HCEC 1CT (cell line): Measurements from ENCODE around the gene CCBE1.
A peak's percentile ranks its signal among the peaks of the same experiment; 100 is the strongest.

Experiments
- DNase-seq: peaks from one replicate; pipeline ENCODE4 v3.0.0-alpha.2; 2017

The CCBE1 gene

GRCh38 chr18:59565957-59566356 lies 131.3 kb downstream of the CCBE1 start:
- peak; percentile 15 for DNase-seq

DNA sequence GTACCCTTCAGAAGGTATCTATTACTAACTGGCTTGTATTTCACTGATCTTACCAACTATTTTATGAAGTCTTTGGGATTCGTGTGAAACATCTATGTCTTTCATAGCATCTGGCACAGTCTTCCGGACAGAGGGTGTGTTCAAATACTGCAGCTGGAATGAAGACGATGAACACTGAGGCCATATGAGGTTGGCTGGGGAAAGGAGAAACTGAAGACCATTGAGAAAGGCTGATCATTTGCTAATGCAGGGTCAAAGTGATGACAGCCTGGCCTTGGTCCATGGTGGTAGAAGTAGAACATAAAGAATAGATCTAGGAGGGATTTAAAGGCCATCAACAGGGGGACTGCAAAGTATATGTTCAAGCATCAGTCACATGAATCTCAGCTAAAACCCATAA lies 132.7 kb downstream of the CCBE1 start:
- DNase-seq = no peak

DNA sequence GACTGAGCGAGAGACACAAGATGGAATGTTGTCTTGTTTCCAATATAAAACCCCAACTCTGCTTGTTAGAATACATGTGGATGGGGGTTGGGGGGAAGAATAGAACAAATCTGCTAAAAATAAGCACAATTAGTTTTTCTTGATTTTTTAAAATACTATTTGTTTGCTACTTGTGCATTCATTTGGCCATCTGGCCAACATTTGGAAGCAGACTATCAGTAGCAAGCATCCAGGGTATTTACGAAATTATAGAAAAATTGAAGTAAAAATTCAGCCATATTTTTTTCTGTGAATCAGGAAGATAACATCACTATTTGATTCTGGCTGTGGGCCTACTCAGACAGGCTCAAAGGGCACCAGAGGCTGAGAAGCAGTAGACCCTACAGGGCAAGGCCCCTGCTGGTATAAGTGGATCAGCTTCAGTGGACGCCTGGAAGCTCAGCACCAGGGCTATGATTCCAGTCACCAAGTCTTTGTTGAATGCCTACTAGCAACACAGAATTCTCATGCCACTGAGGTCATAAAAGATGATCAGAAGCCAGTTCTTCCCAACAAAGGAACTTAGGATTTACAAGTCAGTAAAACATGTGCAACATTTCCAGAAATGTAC lies 133.9 kb downstream of the CCBE1 start:
- no peak for DNase-seq

- no peak for DNase-seq
Observed at GRCh38 chr18:59562751-59563150, 134.5 kb downstream of the CCBE1 start.

- no peak for DNase-seq
Observed at GRCh38 chr18:59561612-59562011, 135.6 kb downstream of the CCBE1 start.

GRCh38 chr18:59560556-59560955 lies 136.7 kb downstream of the CCBE1 start:
- no peak for DNase-seq

- no peak for DNase-seq
Observed at GRCh38 chr18:59559528-59559927, 137.7 kb downstream of the CCBE1 start.

DNA sequence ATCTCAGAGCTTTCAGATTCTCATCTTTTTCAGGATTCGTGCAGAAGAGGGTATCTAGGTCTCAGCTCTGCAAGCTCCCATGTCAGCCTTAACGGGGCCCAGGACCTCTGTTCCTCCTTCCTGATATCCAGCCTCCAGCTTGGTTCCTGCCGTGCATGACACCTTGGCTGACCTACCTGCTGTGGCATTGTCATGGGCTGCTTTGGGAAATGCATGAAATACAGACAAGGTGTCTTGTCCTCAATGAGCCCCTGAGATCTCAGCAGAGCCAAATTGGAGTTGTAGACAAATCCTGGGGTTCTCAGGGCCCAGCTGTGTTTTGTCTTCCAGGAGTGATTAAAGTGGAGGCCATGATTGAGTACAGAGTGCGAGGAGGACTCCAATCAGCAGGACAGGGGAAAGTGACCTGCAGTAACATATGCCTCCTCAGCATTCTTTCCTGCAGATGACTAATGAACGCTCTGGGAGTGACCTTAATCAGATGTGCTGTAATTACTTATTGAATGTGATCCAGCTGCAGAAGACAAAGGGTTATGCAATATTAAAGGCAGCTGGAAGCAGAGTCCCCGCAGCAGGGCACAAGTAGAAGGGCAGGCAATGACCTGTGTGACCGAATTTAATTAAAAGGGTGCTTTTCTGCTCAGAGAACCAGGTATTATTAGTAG lies 141.1 kb downstream of the CCBE1 start:
- peak; percentile 76 for DNase-seq

GRCh38 chr18:59554796-59555335 lies 142.4 kb downstream of the CCBE1 start:
- no peak for DNase-seq

GRCh38 chr18:59553273-59553870 lies 143.9 kb downstream of the CCBE1 start:
- DNase-seq = no peak

GRCh38 chr18:59551902-59552635 lies 145.2 kb downstream of the CCBE1 start:
- no peak for DNase-seq

GRCh38 chr18:59550174-59550516 lies 147.1 kb downstream of the CCBE1 start:
- DNase-seq = no peak

DNA sequence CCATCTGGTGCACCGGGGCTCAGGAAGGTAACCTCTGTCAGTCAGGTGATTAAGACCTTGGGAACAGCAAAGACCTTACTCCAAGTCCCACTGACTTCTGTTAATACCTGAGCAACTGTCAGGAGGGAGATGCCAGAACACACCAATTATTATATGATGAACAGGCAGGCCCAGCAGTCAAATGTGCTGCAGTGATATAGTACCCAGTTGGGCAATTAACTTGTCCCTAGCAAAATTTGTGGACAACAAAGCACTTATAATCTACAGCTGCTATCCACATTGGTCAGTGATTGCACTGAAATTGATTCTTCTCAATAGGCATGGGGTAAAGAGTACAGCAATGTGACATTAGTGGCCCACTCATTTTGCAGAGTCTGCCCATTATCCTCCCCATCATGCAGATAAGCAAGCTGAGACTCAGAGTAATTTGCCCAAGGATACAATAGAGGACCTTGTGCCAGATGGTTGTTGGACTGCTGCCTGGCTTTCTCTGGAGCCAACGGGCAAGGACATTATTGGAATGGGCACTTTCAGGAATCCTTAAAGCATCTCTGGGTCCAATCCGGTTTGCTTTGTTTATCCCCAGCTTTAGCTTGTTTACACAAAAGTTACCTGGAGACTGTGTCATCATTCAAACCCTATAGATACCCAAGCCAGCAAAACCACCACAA lies 147.6 kb downstream of the CCBE1 start:
- no peak for DNase-seq

DNA sequence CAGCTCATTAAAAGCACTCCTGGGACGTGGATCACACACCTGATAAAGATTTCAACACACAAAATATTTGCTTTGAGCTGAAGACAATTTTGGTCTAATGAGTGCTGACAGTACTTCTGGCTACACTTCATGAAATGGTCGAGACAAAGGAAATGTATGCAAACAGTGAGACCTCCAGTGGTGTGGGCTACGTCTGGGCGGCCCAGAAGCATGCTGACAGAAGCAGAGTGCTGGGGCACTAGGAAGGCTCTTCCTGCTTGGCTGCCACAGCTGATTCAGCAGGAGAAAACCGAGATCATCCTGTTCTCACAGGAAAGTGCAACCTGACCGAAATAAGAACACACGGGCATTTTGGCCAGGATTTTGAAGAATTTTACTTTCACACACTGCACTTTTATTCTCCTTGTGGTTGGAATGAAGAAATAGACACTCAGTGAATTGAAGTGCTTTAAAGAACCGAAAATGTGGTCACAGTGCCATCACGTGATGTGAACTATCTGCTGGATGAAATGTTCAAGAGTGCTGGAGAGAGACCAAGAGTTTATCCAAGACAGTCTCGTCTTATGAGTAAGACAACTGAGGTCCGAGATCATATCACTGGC lies 149.5 kb downstream of the CCBE1 start:
- DNase-seq = peak; percentile 85

- peak; percentile 66 for DNase-seq
Observed at GRCh38 chr18:59546188-59546587, 151.0 kb downstream of the CCBE1 start.

GRCh38 chr18:59540780-59541179 lies 156.4 kb downstream of the CCBE1 start:
- DNase-seq = no peak

- no peak for DNase-seq
Observed at GRCh38 chr18:59540346-59540745, 156.9 kb downstream of the CCBE1 start.

- no peak for DNase-seq
Observed at GRCh38 chr18:59539108-59539507, 158.1 kb downstream of the CCBE1 start.

GRCh38 chr18:59537579-59537978 lies 159.6 kb downstream of the CCBE1 start:
- peak; percentile 36 for DNase-seq

DNA sequence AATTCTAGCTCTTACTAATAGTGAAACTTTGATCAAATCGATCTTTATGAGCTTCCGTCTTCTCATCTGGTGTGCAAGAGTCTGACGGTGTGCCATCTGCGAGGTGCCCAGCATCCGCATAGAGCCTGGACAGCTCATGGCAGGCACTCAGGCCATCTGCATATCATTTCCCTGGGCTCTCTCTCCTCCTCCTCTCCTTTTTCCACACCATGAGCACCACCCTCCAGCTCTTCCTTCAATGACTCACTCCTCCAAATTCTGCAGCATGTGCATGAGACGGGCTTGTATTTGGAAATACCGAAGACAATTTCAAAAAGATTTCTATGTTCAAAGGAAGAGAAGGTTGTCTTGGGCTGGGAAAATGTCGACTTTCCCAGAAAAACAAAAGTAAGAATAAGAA lies 161.1 kb downstream of the CCBE1 start:
- peak; percentile 48 for DNase-seq

- no peak for DNase-seq
Observed at GRCh38 chr18:59535055-59535454, 162.2 kb downstream of the CCBE1 start.

DNA sequence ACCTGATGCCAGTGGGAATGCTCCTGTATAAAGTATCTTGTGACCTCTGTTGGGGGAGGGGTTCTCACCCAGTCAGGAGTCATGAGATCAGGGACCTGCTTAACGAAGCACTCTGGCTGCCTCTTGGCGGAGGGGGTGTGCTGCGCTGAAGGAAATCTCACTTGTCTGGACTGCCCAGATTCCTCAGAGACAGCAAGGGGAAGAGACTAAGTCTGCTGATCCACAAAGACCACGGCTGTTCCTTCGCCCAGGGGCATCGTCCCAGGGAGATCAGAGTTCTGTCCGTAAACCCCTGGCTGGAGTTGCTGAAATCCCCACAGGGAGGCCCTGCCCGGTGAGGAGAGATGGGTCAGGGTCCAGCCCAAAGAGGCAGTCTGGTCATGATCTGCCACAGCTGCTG lies 168.4 kb downstream of the CCBE1 start:
- no peak for DNase-seq
